ENCODE data around the gene GAS7.
"Not testable (repeated sequence)": the region's sequence is repeated elsewhere in the genome, so short reads cannot be mapped to it uniquely, and the experiment has no call there.

GAS7 gene

GRCh38 chr17:10010752-10011151 lies 187.7 kb downstream of the GAS7 start:
- no peak for DNase-seq

GRCh38 chr17:10003705-10004104 lies 194.7 kb downstream of the GAS7 start:
- no peak for DNase-seq

GRCh38 chr17:10002567-10003360 lies 195.6 kb downstream of the GAS7 start:
- DNase-seq, result not testable (repeated sequence)

GRCh38 chr17:10001306-10001873 lies 197.0 kb downstream of the GAS7 start:
- no peak for DNase-seq

GRCh38 chr17:9999919-10000695 lies 198.3 kb downstream of the GAS7 start:
- no peak for DNase-seq

- DNase-seq, result no peak
These were observed 200.3 kb downstream of the GAS7 start for GRCh38 chr17:9998060-9998459.

GRCh38 chr17:9994761-9995160 lies 203.6 kb downstream of the GAS7 start:
- DNase-seq, result no peak

- no peak for DNase-seq
These were observed 206.6 kb downstream of the GAS7 start for GRCh38 chr17:9991796-9992195.

GRCh38 chr17:9991351-9991750 lies 207.1 kb downstream of the GAS7 start:
- no peak for DNase-seq

GRCh38 chr17:9987779-9988585 lies 210.4 kb downstream of the GAS7 start:
- peak; percentile 68 for DNase-seq

GRCh38 chr17:9986754-9987382 lies 211.5 kb downstream of the GAS7 start:
- no peak for DNase-seq

GRCh38 chr17:9985646-9986045 lies 212.8 kb downstream of the GAS7 start:
- no peak for DNase-seq

GRCh38 chr17:9984768-9985167 lies 213.6 kb downstream of the GAS7 start:
- no peak for DNase-seq

GRCh38 chr17:9982159-9982558 lies 216.2 kb downstream of the GAS7 start:
- peak; percentile 45 for DNase-seq

GRCh38 chr17:9981344-9981915 lies 217.0 kb downstream of the GAS7 start:
- DNase-seq, result no peak

GRCh38 chr17:9979463-9979995 lies 218.9 kb downstream of the GAS7 start:
- DNase-seq, result no peak

GRCh38 chr17:9977180-9977575 lies 221.2 kb downstream of the GAS7 start:
- DNase-seq, result no peak

GRCh38 chr17:9976283-9977179 lies 221.9 kb downstream of the GAS7 start:
- no peak for DNase-seq

GRCh38 chr17:9974448-9975381 lies 223.7 kb downstream of the GAS7 start:
- DNase-seq, result no peak

All from hematopoietic multipotent progenitor cell treated with erythropoietin and hydrocortisone succinate and interleukin-3 and kit ligand, for 6 days (in vitro differentiated cells).